ENCODE data around the gene PSMA7. TPM values are rescaled to one million over a fixed set of nuclear protein-coding genes. Genes with fewer than 3 reads are reported as not detected.
A peak's percentile ranks its signal among the peaks of the same experiment; 100 is the strongest.

Gene PSMA7
- total and polyA plus RNA-seq, 2 of the 8 experiments (the other 6 are each of a cell fraction or from before 2014, with no cell fraction given): 361 to 648 TPM

DNA sequence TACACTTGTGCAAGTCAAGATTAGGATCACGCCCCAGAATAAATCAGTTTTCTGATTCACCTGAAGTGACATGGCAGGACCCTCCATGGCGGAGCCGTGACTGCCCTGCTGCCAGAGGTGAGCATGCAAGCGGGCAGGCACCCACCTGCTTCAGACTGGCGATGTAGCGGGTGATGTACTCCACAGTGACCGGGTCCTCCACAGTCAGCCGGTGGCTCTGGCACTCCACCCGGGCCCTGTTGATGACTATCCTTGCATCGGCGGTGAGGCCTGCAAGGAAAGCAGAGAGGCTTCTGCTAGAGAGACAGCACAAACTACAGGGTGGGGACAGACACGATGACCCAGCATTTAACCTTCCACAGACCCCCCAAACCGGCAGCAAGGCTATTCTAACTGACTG lies 3.6 kb downstream of the PSMA7 start:
- no peak overlapping the region for H3K4ac ChIP-seq (replicated peaks; ENCODE audit: insufficient read length, low read depth, low read length)
- POLR2A ChIA-PET (ENCODE audit: partially characterized antibody): interaction anchor here (0.8 to 5.6 kb wide), 3 partner anchors 10 to 122 kb away, joined by 3 to 62 read pairs (median 5); no protein-coding TSS in a partner anchor
- H4K8ac ChIP-seq (ENCODE audit: extremely low read depth, insufficient read depth, low read length): 0 out of 2 replicates have a peak overlapping the region, but pooled peaks have one; percentile 5
- no peak overlapping the region for H3K4me3 ChIP-seq (ENCODE audit: extremely low read depth in 1 of 4, insufficient read depth in 2 of 4, low read depth in 3 of 4, low read length in 4 of 4)
- H2AK5ac ChIP-seq (ENCODE audit: low read depth, low read length): no peak overlapping the region
- H3K4me2 ChIP-seq (ENCODE audit: insufficient read depth in 1 of 2, low read depth in 2 of 2, low read length in 2 of 2): no peak overlapping the region
- H3K36me3 ChIP-seq (ENCODE audit: control insufficient read depth in 2 of 4, insufficient read depth in 4 of 4, low read length in 3 of 4): peaks cover 40 to 58% (median 52%) of the 10 kb centered on the region in 4 experiments
- H3K9ac ChIP-seq (replicated peaks in 1 of 4; ENCODE audit: extremely low read depth in 1 of 4, low read depth in 3 of 4, low read length in 3 of 4): no peak overlapping the region
- no peaks in the 10 kb centered on the region for H3K9me3 ChIP-seq (ENCODE audit: insufficient read depth in 2 of 2, low read depth in 1 of 2, low read length in 1 of 2)
- H2BK20ac ChIP-seq (ENCODE audit: low read length): no peak overlapping the region
- peaks cover 3% of the 10 kb centered on the region; the same call in 1 of the 2 replicates for H3K23me2 ChIP-seq (ENCODE audit: low read depth, low read length)
- FAIRE-seq: no peak
- H3K23ac ChIP-seq (ENCODE audit: insufficient read length): no peak overlapping the region
- no peak overlapping the region for H4K5ac ChIP-seq (ENCODE audit: insufficient read length, low read depth, low read length)
- no peak overlapping the region for H3K18ac ChIP-seq (ENCODE audit: extremely low read depth, low read length)
- H3K56ac ChIP-seq (replicated peaks; ENCODE audit: insufficient read length, low read depth, low read length): no peak overlapping the region
- H2BK15ac ChIP-seq (ENCODE audit: low read length): no peak overlapping the region
- peaks cover 23 to 51% of the 10 kb centered on the region in 2 experiments for H4K20me1 ChIP-seq (replicated peaks in 1 of 2; ENCODE audit: control insufficient read depth in 1 of 2, insufficient read depth in 2 of 2, low read length in 2 of 2)
- H3K27me3 ChIP-seq (replicated peaks in 1 of 4; ENCODE audit: control insufficient read depth in 3 of 4, extremely low read depth in 1 of 4, insufficient read depth in 3 of 4, low read length in 3 of 4): no peaks in the 10 kb centered on the region
- peaks cover 0 to 8% (median 3%) of the 10 kb centered on the region in 4 experiments; a peak in 4 of 7 replicates for H3K4me1 ChIP-seq (replicated peaks in 1 of 4; ENCODE audit: control insufficient read depth in 3 of 4, insufficient read depth in 4 of 4, low read length in 3 of 4)
- H3K79me2 ChIP-seq (ENCODE audit: control insufficient read depth in 1 of 2, insufficient read depth in 2 of 2, low read length in 2 of 2): peaks cover 21 to 47% of the 10 kb centered on the region in 2 experiments
- H2BK12ac ChIP-seq (ENCODE audit: low read depth, low read length): no peak overlapping the region
- CTCF ChIA-PET (ENCODE audit: partially characterized antibody): interaction anchor here (1.1 to 5.3 kb wide), 5 partner anchors 14 to 129 kb away, joined by 3 to 57 read pairs (median 4); no protein-coding TSS in a partner anchor
- H2AFZ ChIP-seq (ENCODE audit: low read length): no peak overlapping the region
- H4K91ac ChIP-seq (replicated peaks; ENCODE audit: insufficient read length, low read length): no peak overlapping the region
- TF ChIP-seq SUZ12 (IDR thresholded peaks at IDR 0.05; ENCODE audit: low read length): no peak
- peak; percentile 57 for TF ChIP-seq POLR2AphosphoS5 (IDR thresholded peaks at IDR 0.05; ENCODE audit: low read depth, low read length)
- H3K14ac ChIP-seq (ENCODE audit: insufficient read length): no peak overlapping the region
- no peak for DNase-seq (ENCODE audit: low read depth in 1 of 2, low spot score in 2 of 2)
- no peak overlapping the region for H2BK120ac ChIP-seq (replicated peaks; ENCODE audit: low read depth, low read length)
- H3K79me1 ChIP-seq (ENCODE audit: low read depth, low read length): peaks cover 4% of the 10 kb centered on the region
- no peak overlapping the region for H3K27ac ChIP-seq (ENCODE audit: low read depth, low read length)
- 94% methylated on average over 13 of the region's 13 CpGs; no CpG with 5 or more reads in 1 of the 2 experiments for WGBS, 2 experiments (ENCODE audit: extremely low coverage in 1 of 2, insufficient coverage in 1 of 2, insufficient read length in 1 of 2, insufficient replicate concordance in 2 of 2, low coverage in 1 of 2, low lambda C conversion rate in 2 of 2, missing lambda C conversion rate in 1 of 2)
- H2BK5ac ChIP-seq (ENCODE audit: low read depth, low read length): no peak overlapping the region
